WTC11 (cell line): ENCODE results near the gene ZNF438. TPM values are rescaled to one million over a fixed set of nuclear protein-coding genes. Genes with fewer than 3 reads are reported as not detected.

ENCODE experiments used
- ATAC-seq: fragments of 200-7000 bp; cut with Tn5 transposase; 2 replicates; pipeline ENCODE4 v1.10.0; 2021; ENCODE audit warnings: mild to moderate bottlenecking, moderate library complexity
- CTCF ChIA-PET: fragments of 300-600 bp; sonication (Branson Sonifier 250); formaldehyde crosslinking; loops from one replicate; lab custom pipeline; 2021; ENCODE audit warnings: antibody characterized with exemption; lab: Charles Lee
- POLR2A ChIA-PET: fragments of 350-600 bp; sonication (Branson Sonifier 250); formaldehyde crosslinking; loops from one replicate; lab custom pipeline; 2021; ENCODE audit warnings: antibody characterized with exemption; lab: Charles Lee
- DNase-seq: peaks from one replicate; pipeline ENCODE4 v3.0.0; 2021; ENCODE audit warnings: low spot score
- H3K27ac Mint-ChIP-seq: 2 replicates; pipeline ENCODE4 v1.8.0; 2021; ENCODE audit warnings: mixed read lengths
- H3K27me3 Mint-ChIP-seq: 2 replicates; pipeline ENCODE4 v1.8.0; 2021; ENCODE audit warnings: low read depth, mild to moderate bottlenecking, moderate library complexity, mixed read lengths
- H3K36me3 Mint-ChIP-seq: 2 replicates; pipeline ENCODE4 v1.8.0; 2021; ENCODE audit warnings: mixed read lengths
- H3K4me1 Mint-ChIP-seq: 2 replicates; pipeline ENCODE4 v1.8.0; 2022; ENCODE audit warnings: mixed read lengths
- H3K4me3 Mint-ChIP-seq: 2 replicates; pipeline ENCODE4 v1.8.0; 2021; ENCODE audit warnings: mild to moderate bottlenecking, moderate library complexity, mixed read lengths
- H3K9me3 Mint-ChIP-seq: 2 replicates; pipeline ENCODE4 v1.8.0; 2021; ENCODE audit warnings: mixed read lengths
- AR ChIP-seq: fragments of 250-450 bp; sonication (Bioruptor Pico); IDR thresholded peaks from 2 replicates; pipeline ENCODE4 v1.9.0; 2021; ENCODE audit warnings: mild to moderate bottlenecking
- ATF2 ChIP-seq: sonication (generic); formaldehyde crosslinking; IDR thresholded peaks from 2 replicates; pipeline ENCODE4 v1.8.1; 2022; ENCODE audit warnings: low read depth, missing genetic modification reagents, borderline replicate concordance
- ATF6 ChIP-seq: sonication (generic); formaldehyde crosslinking; IDR thresholded peaks from 2 replicates; pipeline ENCODE4 v1.8.1; 2023; ENCODE audit warnings: mild to moderate bottlenecking, missing genetic modification reagents
- E2F5 ChIP-seq: sonication (generic); formaldehyde crosslinking; IDR thresholded peaks from 2 replicates; pipeline ENCODE4 v1.8.1; 2022; ENCODE audit warnings: mild to moderate bottlenecking, moderate library complexity, missing genetic modification reagents
- ELF4 ChIP-seq: sonication (generic); formaldehyde crosslinking; IDR thresholded peaks from 2 replicates; pipeline ENCODE4 v1.8.1; 2022; ENCODE audit warnings: low read depth, mild to moderate bottlenecking, moderate library complexity, missing genetic modification reagents
- ESRRA ChIP-seq: sonication (generic); formaldehyde crosslinking; IDR thresholded peaks from 2 replicates; pipeline ENCODE4 v1.8.1; 2022; ENCODE audit warnings: mild to moderate bottlenecking, missing genetic modification reagents, borderline replicate concordance
- HMGA2 ChIP-seq: fragments of 250-450 bp; sonication (Bioruptor Pico); IDR thresholded peaks from 2 replicates; pipeline ENCODE4 v1.4.0; 2021; ENCODE audit warnings: mild to moderate bottlenecking, moderate library complexity
- HMGXB4 ChIP-seq: sonication (generic); formaldehyde crosslinking; IDR thresholded peaks from 2 replicates; pipeline ENCODE4 v1.8.1; 2023; ENCODE audit warnings: mild to moderate bottlenecking, moderate library complexity, missing genetic modification reagents
- IRF2 ChIP-seq: sonication (generic); formaldehyde crosslinking; IDR thresholded peaks from 2 replicates; pipeline ENCODE4 v1.8.0; 2022; ENCODE audit warnings: low read depth, missing genetic modification reagents, borderline replicate concordance
- JAZF1 ChIP-seq: fragments of 250-450 bp; sonication (Bioruptor Pico); IDR thresholded peaks from 2 replicates; pipeline ENCODE4 v1.9.0; 2021; ENCODE audit warnings: moderate library complexity, mild to moderate bottlenecking, inconsistent platforms
- KAT7 ChIP-seq: sonication (generic); formaldehyde crosslinking; IDR thresholded peaks from 2 replicates; pipeline ENCODE4 v1.8.1; 2023; ENCODE audit warnings: missing genetic modification reagents, mild to moderate bottlenecking, borderline replicate concordance
- NR2C2 ChIP-seq: sonication (generic); formaldehyde crosslinking; IDR thresholded peaks from 2 replicates; pipeline ENCODE4 v1.8.0; 2022; ENCODE audit warnings: mild to moderate bottlenecking, missing genetic modification reagents
- NR3C1 ChIP-seq: sonication (generic); formaldehyde crosslinking; conservative IDR thresholded peaks from 2 replicates; pipeline ENCODE4 v1.8.1; 2023; ENCODE audit warnings: low read depth, mild to moderate bottlenecking, missing genetic modification reagents
- PREB ChIP-seq: sonication (generic); formaldehyde crosslinking; IDR thresholded peaks from 2 replicates; pipeline ENCODE4 v1.8.1; 2022; ENCODE audit warnings: mild to moderate bottlenecking, missing genetic modification reagents, moderate library complexity, borderline replicate concordance
- SMAD3 ChIP-seq: sonication (generic); formaldehyde crosslinking; IDR thresholded peaks from 2 replicates; pipeline ENCODE4 v1.8.0; 2022; ENCODE audit warnings: missing genetic modification reagents, mild to moderate bottlenecking, borderline replicate concordance
- TEAD4 ChIP-seq: sonication (generic); formaldehyde crosslinking; IDR thresholded peaks from 2 replicates; pipeline ENCODE4 v1.8.0; 2022; ENCODE audit warnings: mild to moderate bottlenecking, missing genetic modification reagents
- USF2 ChIP-seq: sonication (generic); formaldehyde crosslinking; IDR thresholded peaks from 2 replicates; pipeline ENCODE4 v1.8.1; 2023; ENCODE audit warnings: mild to moderate bottlenecking, missing genetic modification reagents, moderate library complexity
- ZBTB21 ChIP-seq: sonication (generic); formaldehyde crosslinking; IDR thresholded peaks from 2 replicates; pipeline ENCODE4 v1.8.1; 2023; ENCODE audit warnings: mild to moderate bottlenecking, missing genetic modification reagents, borderline replicate concordance
- ZBTB43 ChIP-seq: sonication (generic); formaldehyde crosslinking; IDR thresholded peaks from 2 replicates; pipeline ENCODE4 v1.8.1; 2023; ENCODE audit warnings: mild to moderate bottlenecking, missing genetic modification reagents
- total RNA-seq: library from RNA; stranded (reverse); gene quantifications from 3 replicates; pipeline ENCODE4 v1.2.3, GENCODE V29; 2021

ZNF438 gene
- total RNA-seq, 1 experiment from 2014 or later: 1.9 TPM

GRCh38 chr10:31070691-31071090 is 39.0 kb upstream of the ZNF438 start (continued):
- TF ChIP-seq AR (CRISPR knock-in tag) (no peak), ZBTB43 (CRISPR knock-in tag) (no peak), JAZF1 (CRISPR knock-in tag) (no peak), ATF6 (no peak), ZBTB21 (CRISPR knock-in tag) (no peak), NR3C1 (CRISPR knock-in tag) (no peak), ATF2 (no peak), HMGA2 (no peak), NR2C2 (CRISPR knock-in tag) (no peak)

GRCh38 chr10:31070025-31070424 is 38.4 kb upstream of the ZNF438 start:
- 0 out of 2 replicates have a peak, but pooled peaks cover 3% of the 10 kb centered on the region for H3K9me3 Mint-ChIP-seq
- H3K27ac Mint-ChIP-seq: no peak overlapping the region; the same call in 1 of the 2 replicates
- no peak for ATAC-seq
- H3K4me3 Mint-ChIP-seq: no peak overlapping the region
- TF ChIP-seq IRF2 (CRISPR knock-in tag) (no peak), SMAD3 (no peak), KAT7 (CRISPR knock-in tag) (no peak), ELF4 (CRISPR knock-in tag) (no peak), HMGXB4 (CRISPR knock-in tag) (no peak)
- TF ChIP-seq, all 79 proteins: peak for 0
- Mint-ChIP-seq H3K4me1 (peaks cover 38% of the 10 kb centered on the region), H3K27me3 (peaks cover 5% of the 10 kb centered on the region; the same call in 1 of the 2 replicates), H3K36me3 (no peaks in the 10 kb centered on the region)
- POLR2A ChIA-PET: no interaction called here
- CTCF ChIA-PET: no interaction called here
- DNase-seq: no peak

- ChIA-PET CTCF (no interaction called here), POLR2A (no interaction called here)
- H3K4me1 Mint-ChIP-seq: peaks cover 33% of the 10 kb centered on the region
- no peaks in the 10 kb centered on the region for H3K36me3 Mint-ChIP-seq
- H3K4me3 Mint-ChIP-seq: no peak overlapping the region
- ATAC-seq (no peak), DNase-seq (no peak)
- no peak overlapping the region for H3K27ac Mint-ChIP-seq
- H3K27me3 Mint-ChIP-seq: peaks cover 5% of the 10 kb centered on the region; the same call in 1 of the 2 replicates
- 0 out of 2 replicates have a peak, but pooled peaks cover 3% of the 10 kb centered on the region for H3K9me3 Mint-ChIP-seq
- no peak for TF ChIP-seq USF2 (CRISPR knock-in tag)
- no peak for TF ChIP-seq ESRRA
- no peak for TF ChIP-seq TEAD4
- no peak for TF ChIP-seq E2F5
- no peak for TF ChIP-seq PREB (CRISPR knock-in tag)
Measured at GRCh38 chr10:31069411-31069810, 37.7 kb upstream of the ZNF438 start.
